Spleen (tissue), 7 donors: ENCODE data around the gene ZNF385B.

ENCODE experiments used
- CTCF ChIP-seq, 11 experiments: fragments of 200-600 bp in 7 of 11; fragments of 450-650 bp in 4 of 11; sonication (generic) in 4 of 11; IDR thresholded peaks in 8 of 11; conservative IDR thresholded peaks in 3 of 11; 1 replicate in 7 of 11; 2 replicates in 4 of 11; pipeline versions ENCODE4 v1.4.0 to v1.8.0; 2016 to 2021; ENCODE audit warnings: antibody characterized with exemption in 11 of 11, inconsistent platforms in 4 of 11, mild to moderate bottlenecking in 1 of 11
- POLR2A ChIP-seq, 3 donors: fragments of 450-650 bp; IDR thresholded peaks; one replicate each; pipeline ENCODE4 v1.5.1; 2017; ENCODE audit warnings: antibody characterized with exemption in 3 of 3, mild to moderate bottlenecking in 1 of 3
- donor health status: DM: no; HTN: no; CAD: no; lungs with moderate emphysema.
- donor health status: DM: no; HTN: no; CAD: no.
- donor health status: DM: no; HTN: no; CAD: no.

- TF ChIP-seq CTCF (IDR thresholded peaks at IDR 0.05 in 8 of 11, conservative IDR thresholded peaks at IDR 0.05 in 3 of 11), result no peak
- TF ChIP-seq POLR2A (IDR thresholded peaks at IDR 0.05), result no peak
Measured at GRCh38 chr2:179765666-179766065, 95.7 kb downstream of the ZNF385B start.
